PFSK-1 (cell line): ENCODE results near the gene SLMAP.

Experiments used
- FOXP2 ChIP-seq: optimal IDR thresholded peaks from 2 replicates; pipeline ENCODE3; 2011; ENCODE audit warnings: borderline replicate concordance, control low read depth, inconsistent platforms; ENCODE audit not compliant: insufficient read depth; ENCODE audit errors: extremely low read length, extremely low read depth
- POLR2AphosphoS5 ChIP-seq: IDR thresholded peaks from 2 replicates; pipeline ENCODE4 v1.6.1; 2012; ENCODE audit warnings: low read depth, mild to moderate bottlenecking, control low read depth, low read length, moderate library complexity
- REST ChIP-seq, 2 experiments: IDR thresholded peaks; 2 replicates each; pipeline versions ENCODE4 v1.6.1 to v1.8.0; 2011 to 2012; ENCODE audit warnings: low read depth in 2 of 2, low read length in 2 of 2, control low read depth in 1 of 2, inconsistent platforms in 1 of 2, mild to moderate bottlenecking in 1 of 2, moderate library complexity in 1 of 2; ENCODE audit not compliant: insufficient read depth in 1 of 2
- SIN3A ChIP-seq: IDR thresholded peaks from 2 replicates; pipeline ENCODE4 v1.6.1; 2012; ENCODE audit warnings: mild to moderate bottlenecking, low read length, moderate library complexity, borderline replicate concordance; ENCODE audit not compliant: insufficient read depth
- TAF1 ChIP-seq: IDR thresholded peaks from 2 replicates; pipeline ENCODE4 v1.6.1; 2012; ENCODE audit warnings: low read length, control low read depth, borderline replicate concordance; ENCODE audit not compliant: insufficient read depth

- TF ChIP-seq POLR2AphosphoS5 (no peak), REST (IDR thresholded peaks at IDR 0.05; ENCODE audit: insufficient read depth in 1 of 2, low read depth in 2 of 2, low read length in 2 of 2) (no peak), TAF1 (no peak), FOXP2 (no peak), SIN3A (no peak)
Observed at GRCh38 chr3:57758686-57759085, 2.6 kb downstream of the SLMAP start.
